GM12874 (cell line): ENCODE measurements around the gene NOC4L.

ENCODE experiments used
- TF ChIP-seq, protein P1 (sequence below): IDR thresholded peaks from 2 replicates; pipeline ENCODE4 v1.5.1; 2011; ENCODE audit warnings: low read depth, mild to moderate bottlenecking, control low read depth, low read length, moderate library complexity; ENCODE audit not compliant: insufficient read depth

Gene NOC4L

DNA sequence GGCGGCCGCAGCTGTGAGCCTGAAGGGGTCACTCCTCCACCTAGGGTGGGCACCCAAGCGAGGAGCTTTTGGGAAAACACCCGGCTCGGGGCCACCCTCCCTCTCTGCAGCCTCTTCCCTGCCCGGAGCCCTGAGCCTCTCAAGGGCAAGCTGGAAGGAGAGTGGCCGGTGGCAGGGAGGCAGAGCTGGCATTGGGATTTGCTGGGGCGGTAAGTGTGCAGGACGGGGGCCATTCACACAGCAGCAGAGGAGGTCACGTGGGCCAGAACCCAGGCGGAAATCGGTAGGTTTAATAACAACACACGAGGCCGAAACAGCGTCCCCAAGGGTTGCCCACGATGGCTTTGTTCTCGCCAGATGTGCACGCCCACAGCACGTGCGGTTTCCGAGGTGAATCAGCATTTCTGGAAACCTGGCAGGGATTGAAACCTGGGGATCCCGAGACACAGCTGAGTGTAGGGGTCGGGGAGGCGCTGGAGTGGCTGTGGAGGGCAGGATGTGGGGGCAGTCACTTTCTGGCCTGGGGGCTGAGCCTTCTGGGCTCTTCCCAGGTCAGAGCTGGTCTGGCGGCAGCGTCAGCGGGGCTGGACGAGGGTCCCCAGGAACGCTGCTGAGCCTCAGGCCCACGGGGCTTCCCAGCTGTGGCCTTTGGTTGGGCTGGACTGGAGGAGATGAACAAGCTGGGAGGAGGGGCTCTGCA is 23.5 kb downstream of the NOC4L start:
- TF ChIP-seq, protein P1, sequence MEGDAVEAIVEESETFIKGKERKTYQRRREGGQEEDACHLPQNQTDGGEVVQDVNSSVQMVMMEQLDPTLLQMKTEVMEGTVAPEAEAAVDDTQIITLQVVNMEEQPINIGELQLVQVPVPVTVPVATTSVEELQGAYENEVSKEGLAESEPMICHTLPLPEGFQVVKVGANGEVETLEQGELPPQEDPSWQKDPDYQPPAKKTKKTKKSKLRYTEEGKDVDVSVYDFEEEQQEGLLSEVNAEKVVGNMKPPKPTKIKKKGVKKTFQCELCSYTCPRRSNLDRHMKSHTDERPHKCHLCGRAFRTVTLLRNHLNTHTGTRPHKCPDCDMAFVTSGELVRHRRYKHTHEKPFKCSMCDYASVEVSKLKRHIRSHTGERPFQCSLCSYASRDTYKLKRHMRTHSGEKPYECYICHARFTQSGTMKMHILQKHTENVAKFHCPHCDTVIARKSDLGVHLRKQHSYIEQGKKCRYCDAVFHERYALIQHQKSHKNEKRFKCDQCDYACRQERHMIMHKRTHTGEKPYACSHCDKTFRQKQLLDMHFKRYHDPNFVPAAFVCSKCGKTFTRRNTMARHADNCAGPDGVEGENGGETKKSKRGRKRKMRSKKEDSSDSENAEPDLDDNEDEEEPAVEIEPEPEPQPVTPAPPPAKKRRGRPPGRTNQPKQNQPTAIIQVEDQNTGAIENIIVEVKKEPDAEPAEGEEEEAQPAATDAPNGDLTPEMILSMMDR, result no peak

DNA sequence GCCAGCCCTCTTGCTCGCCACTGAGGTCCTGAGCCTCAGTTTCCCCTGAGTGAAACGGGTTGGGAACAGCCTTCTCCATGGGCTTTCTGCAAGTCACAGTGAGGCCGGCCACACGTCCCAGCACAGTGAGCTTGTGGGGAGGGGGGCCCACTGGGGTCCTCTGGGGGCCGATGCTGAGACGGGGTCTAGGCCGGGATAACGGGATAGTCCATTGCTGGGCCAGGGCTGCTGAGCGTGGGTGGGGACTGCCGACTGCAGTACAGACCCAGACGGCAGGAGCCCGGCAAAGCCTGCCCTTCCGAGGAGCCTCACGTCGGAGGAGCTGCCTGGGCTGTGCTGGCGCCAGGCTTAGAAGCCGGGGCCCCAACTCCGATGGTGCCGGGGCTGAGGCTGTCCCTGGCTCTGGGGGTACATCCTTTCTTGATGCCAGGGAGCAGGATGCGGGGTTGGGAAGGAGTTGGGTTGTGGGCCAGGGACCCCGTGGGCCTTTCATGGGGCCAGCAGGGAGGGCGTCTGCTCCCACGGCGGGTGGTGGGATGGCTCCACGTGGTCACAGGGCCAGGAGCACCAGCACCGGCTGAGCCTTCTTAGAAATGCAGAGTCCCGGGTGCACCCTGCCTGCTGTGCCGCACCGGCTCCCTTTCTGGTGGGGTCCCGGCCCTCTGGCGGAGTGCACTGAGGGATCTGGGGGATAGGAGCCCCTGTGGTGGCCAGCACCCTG is 24.2 kb downstream of the NOC4L start:
- TF ChIP-seq, protein P1, result no peak

DNA sequence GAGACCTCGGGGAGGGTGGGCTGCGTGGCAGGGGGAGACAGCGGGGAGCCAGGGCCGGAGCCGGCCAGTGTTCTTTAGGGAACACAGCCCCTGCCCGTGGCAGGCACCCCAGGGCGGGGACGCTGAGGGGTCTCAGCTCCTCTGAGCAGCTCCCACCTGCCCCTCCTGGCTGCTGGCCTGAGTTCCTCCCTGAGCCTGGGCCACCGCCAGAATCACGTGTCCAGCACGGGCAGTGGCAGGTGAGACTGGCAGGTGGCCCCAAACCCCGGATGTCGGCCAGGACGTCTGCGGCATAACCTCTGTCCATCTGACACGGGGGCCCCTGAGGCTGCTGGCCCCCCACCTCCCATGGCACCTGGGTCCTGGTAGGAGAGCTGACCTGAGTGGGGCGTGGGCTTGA is 25.1 kb downstream of the NOC4L start:
- TF ChIP-seq, protein P1, result no peak

DNA sequence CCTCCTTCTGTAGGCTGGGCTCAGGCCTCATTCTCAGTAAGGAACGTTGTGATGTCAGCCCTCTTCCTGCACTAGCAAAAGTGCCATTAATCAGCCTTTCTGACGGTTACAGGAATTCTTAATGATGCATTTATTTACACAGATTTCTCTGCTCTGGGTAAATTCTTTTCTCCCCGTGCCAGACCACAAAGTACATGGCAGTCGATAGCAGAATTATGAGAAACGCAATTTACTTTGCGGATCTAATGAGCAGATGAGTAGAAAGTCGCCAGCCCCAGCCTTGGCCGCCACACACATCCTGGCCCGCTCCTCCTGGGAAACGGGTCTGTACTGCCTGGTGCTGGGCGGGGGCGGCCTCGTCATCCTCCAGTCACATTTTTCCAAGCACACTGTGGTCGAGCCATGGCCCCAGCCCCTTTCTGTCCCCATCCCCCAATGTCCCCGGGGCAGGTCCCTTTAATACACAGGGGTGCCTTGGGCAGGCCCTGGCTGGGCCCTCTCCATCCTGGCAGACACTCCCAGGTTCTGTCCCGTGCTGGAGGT is 25.9 kb downstream of the NOC4L start:
- TF ChIP-seq, protein P1, result no peak

DNA sequence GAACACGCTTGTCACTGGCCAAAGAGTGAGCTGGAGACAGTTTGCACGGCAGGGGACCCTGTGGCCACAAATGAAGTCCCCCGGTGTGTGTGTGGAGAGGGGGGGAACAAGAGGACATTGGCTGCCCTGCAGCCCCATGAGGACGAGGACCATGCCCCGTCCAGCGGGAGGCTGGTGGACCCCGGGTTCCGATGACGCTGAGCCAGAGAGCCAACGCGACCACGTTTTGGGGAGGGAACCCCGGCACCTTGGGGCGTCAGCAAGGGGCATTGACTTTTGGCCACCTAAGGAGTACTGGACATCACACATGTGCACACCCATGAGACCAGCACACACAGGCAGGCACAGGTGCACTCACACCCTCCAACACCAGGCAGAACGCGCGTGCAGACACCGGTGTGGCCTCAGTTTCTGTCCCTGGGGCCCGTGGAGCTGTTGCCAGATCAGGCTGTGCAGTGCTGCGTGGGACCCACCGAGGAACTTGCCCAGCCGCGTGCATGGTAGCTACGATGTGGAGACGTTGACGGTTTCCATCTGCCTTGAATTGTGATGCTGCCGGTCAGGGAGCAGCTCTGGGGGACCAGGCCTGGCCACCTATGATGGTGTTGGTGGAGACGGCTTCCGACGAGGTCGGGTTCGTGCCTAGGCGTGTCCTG is 26.5 kb downstream of the NOC4L start:
- TF ChIP-seq, protein P1, result no peak

DNA sequence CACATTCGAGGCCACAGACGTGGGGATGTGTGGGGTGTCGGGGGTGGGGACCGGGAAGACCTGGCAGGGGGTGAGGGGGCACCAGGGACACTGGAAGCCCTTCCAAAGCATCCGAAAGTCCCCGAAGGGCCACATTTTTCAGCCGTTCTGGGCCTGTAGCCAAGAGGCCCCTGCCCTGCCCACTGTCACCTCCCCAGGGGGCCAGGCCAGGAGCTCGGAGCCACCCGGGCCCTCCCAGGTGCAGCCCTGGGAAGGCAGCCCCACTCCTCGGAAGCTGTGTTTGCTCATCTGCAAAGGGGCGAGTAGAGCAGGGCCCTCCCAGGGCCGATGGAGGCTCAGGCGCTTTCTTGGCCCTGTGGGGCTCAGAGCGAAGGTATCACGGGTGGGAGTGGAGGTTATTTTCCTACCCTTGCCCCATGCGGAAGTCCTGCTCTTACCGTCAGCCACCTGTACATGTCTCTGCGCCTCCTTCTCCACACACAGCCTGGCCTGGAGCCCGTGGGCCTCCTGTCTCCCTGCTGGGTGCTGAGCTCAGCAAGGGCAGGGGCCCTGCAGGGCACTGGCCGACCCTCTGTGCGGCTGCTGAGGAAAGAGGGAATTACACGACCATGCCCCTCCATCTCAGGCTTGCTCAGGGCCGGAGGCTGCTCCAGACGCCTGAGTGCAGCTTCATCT is 27.2 kb downstream of the NOC4L start:
- TF ChIP-seq, protein P1, result no peak
